PFSK-1 (cell line): ENCODE data around the gene SEPTIN11.

Experiments used
- POLR2AphosphoS5 ChIP-seq: IDR thresholded peaks from 2 replicates; pipeline ENCODE4 v1.6.1; 2012; ENCODE audit warnings: low read depth, mild to moderate bottlenecking, control low read depth, low read length, moderate library complexity
- SIN3A ChIP-seq: IDR thresholded peaks from 2 replicates; pipeline ENCODE4 v1.6.1; 2012; ENCODE audit warnings: mild to moderate bottlenecking, low read length, moderate library complexity, borderline replicate concordance; ENCODE audit not compliant: insufficient read depth

DNA sequence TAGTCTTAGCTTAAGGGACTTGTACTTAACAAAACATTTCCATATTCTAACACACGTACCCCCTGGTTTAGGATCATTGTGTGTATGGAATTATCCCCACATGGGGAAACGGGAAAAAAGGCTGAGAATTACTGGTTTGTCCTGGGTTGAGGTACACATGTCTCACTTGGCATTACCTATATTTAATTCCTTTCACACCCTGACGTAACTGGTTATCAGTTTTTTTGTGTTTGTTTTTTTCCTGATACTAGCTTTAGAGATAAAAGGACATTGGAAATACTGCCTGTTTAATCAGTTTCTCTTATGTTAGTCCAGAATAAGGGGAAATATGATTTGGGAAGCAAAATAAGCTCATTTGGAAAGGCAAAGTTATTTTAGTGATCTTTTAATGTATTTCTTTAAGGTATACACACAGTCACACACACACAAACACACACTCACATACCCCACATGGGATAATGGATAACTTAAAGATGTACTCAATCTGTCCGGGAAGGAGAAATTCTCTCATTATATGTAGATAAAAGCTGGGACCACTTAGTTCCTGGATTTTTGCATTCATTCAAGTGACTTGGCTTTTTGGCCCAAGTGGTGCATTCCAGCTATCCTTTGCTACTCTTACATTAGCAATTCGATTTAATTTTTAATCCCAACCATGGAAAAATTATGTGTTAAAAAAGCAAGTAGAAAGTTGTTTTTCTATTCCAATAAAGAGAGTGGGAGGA, 13.0 kb downstream of the SEPTIN11 start:
- TF ChIP-seq POLR2AphosphoS5 (no peak), SIN3A (no peak)
